H1 (cell line): ENCODE measurements around the gene AQP7. TPM values are rescaled to one million over a fixed set of nuclear protein-coding genes. Genes with fewer than 3 reads are reported as not detected.
A peak's percentile ranks its signal among the peaks of the same experiment; 100 is the strongest.

Experiments
- CTCF ChIA-PET: fragments of 300-600 bp; sonication (Branson Sonifier 250); formaldehyde crosslinking; loops from one replicate; lab custom pipeline; 2021; ENCODE audit not compliant: partially characterized antibody; lab: Charles Lee
- POLR2A ChIA-PET: fragments of 300-600 bp; sonication (Branson Sonifier 250); formaldehyde crosslinking; loops from one replicate; lab custom pipeline; 2021; ENCODE audit warnings: inconsistent platforms; ENCODE audit not compliant: partially characterized antibody; lab: Charles Lee
- DNase-seq, 2 experiments: peaks; one replicate each; pipeline versions ENCODE4 v3.0.0 to v3.0.0-alpha.2; 2010 to 2022; ENCODE audit warnings: low spot score in 2 of 2, low read depth in 1 of 2, mixed read lengths in 1 of 2
- FAIRE-seq: peaks from 2 replicates; lab custom pipeline; 2011; peaks lifted over from hg19 to GRCh38; lab: Jason Lieb, UNC
- H2AFZ ChIP-seq: 2 replicates; pipeline ENCODE4 v1.8.1; 2012; ENCODE audit warnings: low read length, inconsistent platforms
- H2AK5ac ChIP-seq: 2 replicates; pipeline ENCODE4 v1.6.1; 2013; ENCODE audit warnings: low read depth, low read length
- H2BK120ac ChIP-seq: replicated peaks from 2 replicates; pipeline ENCODE3; 2013; ENCODE audit warnings: low read depth, low read length, inconsistent platforms
- H2BK12ac ChIP-seq: 2 replicates; pipeline ENCODE4 v1.6.1; 2013; ENCODE audit warnings: low read depth, low read length
- H2BK15ac ChIP-seq: 2 replicates; pipeline ENCODE4 v1.6.1; 2013; ENCODE audit warnings: low read length
- H2BK20ac ChIP-seq: 2 replicates; pipeline ENCODE4 v1.6.1; 2013; ENCODE audit warnings: low read length
- H2BK5ac ChIP-seq: 2 replicates; pipeline ENCODE4 v1.6.1; 2013; ENCODE audit warnings: low read depth, low read length
- H3K14ac ChIP-seq: 2 replicates; pipeline ENCODE4 v1.6.1; 2013; ENCODE audit warnings: inconsistent platforms; ENCODE audit not compliant: insufficient read length
- H3K18ac ChIP-seq: 2 replicates; pipeline ENCODE4 v1.6.1; 2013; ENCODE audit warnings: low read length; ENCODE audit errors: extremely low read depth
- H3K23ac ChIP-seq: 2 replicates; pipeline ENCODE4 v1.6.1; 2013; ENCODE audit warnings: inconsistent platforms; ENCODE audit not compliant: insufficient read length
- H3K23me2 ChIP-seq: 2 replicates; pipeline ENCODE4 v1.6.1; 2013; ENCODE audit warnings: low read depth, low read length
- H3K27ac ChIP-seq: 2 replicates; pipeline ENCODE4 v1.6.1; 2011; ENCODE audit warnings: low read depth, low read length, inconsistent platforms
- H3K27me3 ChIP-seq, 4 experiments: replicated peaks in 1 of 4; 1 replicate in 1 of 4; 2 replicates in 3 of 4; pipeline versions ENCODE4 v1.6.1 to v1.8.1; 2011 to 2013; ENCODE audit warnings: low read length in 3 of 4, mild to moderate bottlenecking in 3 of 4, inconsistent platforms in 2 of 4, mixed read lengths in 2 of 4, moderate library complexity in 1 of 4; ENCODE audit not compliant: control insufficient read depth in 3 of 4, insufficient read depth in 3 of 4; ENCODE audit errors: extremely low read depth in 1 of 4
- H3K36me3 ChIP-seq, 4 experiments: 2 replicates each; pipeline versions ENCODE4 v1.6.1 to v1.8.1; 2011 to 2013; ENCODE audit warnings: mild to moderate bottlenecking in 4 of 4, low read length in 3 of 4, moderate library complexity in 2 of 4, control low read depth in 1 of 4, inconsistent platforms in 1 of 4; ENCODE audit not compliant: insufficient read depth in 4 of 4, control insufficient read depth in 2 of 4
- H3K4ac ChIP-seq: replicated peaks from 2 replicates; pipeline ENCODE3; 2013; ENCODE audit warnings: low read length, low read depth, mixed read lengths, inconsistent platforms; ENCODE audit not compliant: insufficient read length
- H3K4me1 ChIP-seq, 4 experiments: replicated peaks in 1 of 4; 1 replicate in 1 of 4; 2 replicates in 3 of 4; pipeline versions ENCODE4 v1.6.1 to v1.8.1; 2011 to 2013; ENCODE audit warnings: low read length in 3 of 4, inconsistent platforms in 2 of 4, mixed read lengths in 1 of 4; ENCODE audit not compliant: insufficient read depth in 4 of 4, control insufficient read depth in 3 of 4
- H3K4me2 ChIP-seq, 2 experiments: 2 replicates each; pipeline versions ENCODE4 v1.6.1 to v1.8.1; 2011 to 2013; ENCODE audit warnings: low read depth in 2 of 2, low read length in 2 of 2, control low read depth in 1 of 2, inconsistent platforms in 1 of 2, mild to moderate bottlenecking in 1 of 2; ENCODE audit not compliant: insufficient read depth in 1 of 2
- H3K4me3 ChIP-seq, 4 experiments: fragments of 200-600, 300-600 bp in 1 of 4; sonication (generic), shearing (Covaris generic), sonication (Bioruptor Twin) in 1 of 4; 2 replicates each; pipeline versions ENCODE4 v1.5.1 to v1.8.1; 2011 to 2016; ENCODE audit warnings: low read length in 4 of 4, low read depth in 3 of 4, control low read depth in 2 of 4, inconsistent platforms in 2 of 4, mild to moderate bottlenecking in 2 of 4, mixed read lengths in 1 of 4, moderate library complexity in 1 of 4; ENCODE audit not compliant: insufficient read depth in 2 of 4; ENCODE audit errors: extremely low read depth in 1 of 4
- H3K56ac ChIP-seq: replicated peaks from 2 replicates; pipeline ENCODE3; 2013; ENCODE audit warnings: low read depth, mild to moderate bottlenecking, mixed read lengths, low read length, inconsistent platforms; ENCODE audit not compliant: insufficient read length
- H3K79me1 ChIP-seq: 2 replicates; pipeline ENCODE4 v1.6.1; 2013; ENCODE audit warnings: low read depth, low read length, control low read depth
- H3K79me2 ChIP-seq, 2 experiments: 2 replicates each; pipeline versions ENCODE4 v1.6.1 to v1.8.1; 2012 to 2013; ENCODE audit warnings: low read length in 2 of 2, mild to moderate bottlenecking in 2 of 2, inconsistent platforms in 1 of 2; ENCODE audit not compliant: insufficient read depth in 2 of 2, control insufficient read depth in 1 of 2
- H3K9ac ChIP-seq, 4 experiments: replicated peaks in 1 of 4; 1 replicate in 1 of 4; 2 replicates in 3 of 4; pipeline versions ENCODE4 v1.6.1 to v1.8.1; 2011 to 2013; ENCODE audit warnings: low read depth in 3 of 4, low read length in 3 of 4, control low read depth in 2 of 4, mild to moderate bottlenecking in 2 of 4, moderate library complexity in 2 of 4, inconsistent platforms in 1 of 4; ENCODE audit errors: extremely low read depth in 1 of 4
- H3K9me3 ChIP-seq, 2 experiments: 2 replicates each; pipeline versions ENCODE4 v1.6.1 to v1.8.1; 2012 to 2013; ENCODE audit warnings: mild to moderate bottlenecking in 2 of 2, moderate library complexity in 2 of 2, control low read depth in 1 of 2, inconsistent platforms in 1 of 2, low read depth in 1 of 2, low read length in 1 of 2, mixed read lengths in 1 of 2; ENCODE audit not compliant: insufficient read depth in 2 of 2
- H4K20me1 ChIP-seq, 2 experiments: replicated peaks in 1 of 2; 2 replicates each; pipeline versions ENCODE3 to v1.8.1; 2011 to 2013; ENCODE audit warnings: inconsistent platforms in 2 of 2, low read length in 2 of 2, mild to moderate bottlenecking in 1 of 2; ENCODE audit not compliant: insufficient read depth in 2 of 2, control insufficient read depth in 1 of 2
- H4K5ac ChIP-seq: 2 replicates; pipeline ENCODE4 v1.6.1; 2013; ENCODE audit warnings: low read length, low read depth, mixed read lengths, inconsistent platforms; ENCODE audit not compliant: insufficient read length
- H4K8ac ChIP-seq: 2 replicates; pipeline ENCODE4 v1.8.0; 2013; ENCODE audit warnings: mild to moderate bottlenecking, moderate library complexity, low read length, inconsistent platforms; ENCODE audit not compliant: insufficient read depth; ENCODE audit errors: extremely low read depth
- H4K91ac ChIP-seq: replicated peaks from 2 replicates; pipeline ENCODE3; 2013; ENCODE audit warnings: low read length, mixed read lengths, inconsistent platforms; ENCODE audit not compliant: insufficient read length
- CEBPB ChIP-seq: IDR thresholded peaks from 2 replicates; pipeline ENCODE4 v1.6.1; 2012; ENCODE audit warnings: low read depth, low read length
- CHD2 ChIP-seq: IDR thresholded peaks from 2 replicates; pipeline ENCODE4 v1.6.1; 2012; ENCODE audit warnings: low read length, improper control_type of control experiment
- EP300 ChIP-seq, 2 experiments: IDR thresholded peaks; 1 replicate in 1 of 2; 2 replicates in 1 of 2; pipeline ENCODE4 v1.6.1; 2011 to 2012; ENCODE audit warnings: low read depth in 2 of 2, low read length in 2 of 2, mild to moderate bottlenecking in 2 of 2, borderline replicate concordance in 1 of 2, inconsistent platforms in 1 of 2, moderate library complexity in 1 of 2
- GTF2F1 ChIP-seq: IDR thresholded peaks from 2 replicates; pipeline ENCODE4 v1.6.1; 2012; ENCODE audit warnings: low read depth, low read length, improper control_type of control experiment, borderline replicate concordance
- POU5F1 ChIP-seq: IDR thresholded peaks from 2 replicates; pipeline ENCODE4 v1.6.1; 2011; ENCODE audit warnings: low read depth, mild to moderate bottlenecking, low read length, moderate library complexity
- TAF1 ChIP-seq: IDR thresholded peaks from 2 replicates; pipeline ENCODE4 v1.6.1; 2011; ENCODE audit warnings: mild to moderate bottlenecking, low read depth, low read length
- TEAD4 ChIP-seq: IDR thresholded peaks from 2 replicates; pipeline ENCODE4 v1.6.1; 2012; ENCODE audit warnings: low read depth, low read length, inconsistent platforms, mixed read lengths
- WGBS, 2 experiments: shearing (Covaris generic) in 1 of 2; methylation state at CpG; one replicate each; pipeline versions ENCODE4 v1.1.6 to v1.1.7; 2013 to 2015; ENCODE audit warnings: low lambda C conversion rate in 2 of 2, mixed read lengths in 2 of 2, inconsistent platforms in 1 of 2, low coverage in 1 of 2, missing lambda C conversion rate in 1 of 2; ENCODE audit not compliant: insufficient replicate concordance in 2 of 2, insufficient coverage in 1 of 2, insufficient read length in 1 of 2; ENCODE audit errors: extremely low coverage in 1 of 2, missing lambda C conversion rate in 1 of 2; 5-methylcytosine and 5-hydroxymethylcytosine counted together
- polyA plus RNA-seq, 7 experiments: library from polyadenylated mRNA; depleted of rRNA in 3 of 7; stranded (reverse) in 5 of 7; unstranded in 2 of 7; fragments of >200 nt in 5 of 7; fragments of 200-250 nt in 2 of 7; gene quantifications; 1 replicate in 5 of 7; 2 replicates in 1 of 7; 4 replicates in 1 of 7; pipeline versions ENCODE4 v1.2.1 to v1.2.3, GENCODE V29; 2011 to 2013; ENCODE audit warnings: missing spikeins in 2 of 7, mixed read lengths in 2 of 7
- total RNA-seq: library from RNA; stranded (reverse); fragmentation: NEBNext Ultra II Directional; extraction: Animal tissue kit (Norgen Biotek cat#: 25700); gene quantifications from 2 replicates; pipeline ENCODE4 v1.2.1, GENCODE V29; 2021

AQP7 gene
- total and polyA plus RNA-seq, 2 of the 8 experiments (the other 6 are each of a cell fraction or from before 2014, with no cell fraction given) = not detected

DNA sequence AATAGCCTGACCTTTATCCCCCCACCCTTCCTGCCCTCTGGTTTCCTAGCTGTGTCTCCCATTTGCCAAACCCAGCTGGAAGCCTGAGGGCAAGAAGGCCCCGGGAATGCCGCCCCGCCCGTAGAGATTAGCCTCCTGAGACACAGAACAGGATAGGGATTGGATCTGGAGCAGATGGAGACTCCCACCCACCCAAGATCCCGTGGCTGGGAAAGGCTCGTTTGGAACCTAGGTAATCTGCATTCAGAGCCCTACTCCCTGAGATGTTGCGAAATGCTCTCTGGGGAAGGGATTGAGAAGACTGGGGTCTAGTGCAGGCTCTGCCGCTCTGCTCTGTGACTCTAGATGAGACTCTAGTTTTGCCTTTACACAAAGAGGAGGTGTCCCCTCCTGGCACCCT lies 34.1 kb upstream of the AQP7 start:
- H3K4me3 ChIP-seq = no peak overlapping the region
- H3K9ac ChIP-seq = no peak overlapping the region
- no peak for DNase-seq
- 65% methylated on average over 8 of the region's 8 CpGs; no CpG with 5 or more reads in 1 of the 2 experiments for WGBS, 2 experiments
- H2BK12ac ChIP-seq = no peak overlapping the region
- H4K5ac ChIP-seq = no peak overlapping the region
- H2BK20ac ChIP-seq = no peak overlapping the region
- no peak overlapping the region for H2BK5ac ChIP-seq
- FAIRE-seq = no peak
- no peaks in the 10 kb centered on the region for H3K9me3 ChIP-seq
- H2BK120ac ChIP-seq = no peak overlapping the region
- H3K23ac ChIP-seq = no peak overlapping the region
- no peak overlapping the region for H3K4ac ChIP-seq
- ChIA-PET CTCF (interaction anchor here (0.8 to 9.1 kb wide), 7 partner anchors 8 to 63 kb away, joined by 3 to 63 read pairs (median 8); partner anchors contain the start of gene AQP3), POLR2A (no interaction called here)
- no peak overlapping the region for H4K91ac ChIP-seq
- H3K79me1 ChIP-seq = no peaks in the 10 kb centered on the region
- no peak overlapping the region for H2AK5ac ChIP-seq
- no peaks in the 10 kb centered on the region for H3K79me2 ChIP-seq
- TF ChIP-seq GTF2F1 = no peak
- no peak for TF ChIP-seq CHD2
- TF ChIP-seq POU5F1 = no peak
- no peak for TF ChIP-seq EP300 (IDR thresholded peaks at IDR 0.05; ENCODE audit: borderline replicate concordance in 1 of 2, low read depth in 2 of 2, low read length in 2 of 2)
- TF ChIP-seq TAF1 = no peak
- TF ChIP-seq TEAD4 = no peak
- TF ChIP-seq CEBPB = peak; percentile 86
- no peak overlapping the region for H3K14ac ChIP-seq
- H3K27me3 ChIP-seq = no peaks in the 10 kb centered on the region; a peak in 1 of 7 replicates
- no peak overlapping the region for H3K18ac ChIP-seq
- no peak overlapping the region for H2AFZ ChIP-seq
- H2BK15ac ChIP-seq = no peak overlapping the region
- peaks cover 0 to 5% (median 0%) of the 10 kb centered on the region in 4 experiments; a peak in 3 of 7 replicates for H3K4me1 ChIP-seq
- H4K8ac ChIP-seq = no peak overlapping the region
- H4K20me1 ChIP-seq = no peaks in the 10 kb centered on the region
- H3K23me2 ChIP-seq = no peaks in the 10 kb centered on the region
- H3K56ac ChIP-seq = no peak overlapping the region
- H3K36me3 ChIP-seq = no peaks in the 10 kb centered on the region
- H3K27ac ChIP-seq = no peak overlapping the region
- H3K4me2 ChIP-seq = no peak overlapping the region
